ENCODE data around the gene NCF1. TPM values are rescaled to one million over a fixed set of nuclear protein-coding genes. Genes with fewer than 3 reads are reported as not detected.
"Not testable (repeated sequence)": the region's sequence is repeated elsewhere in the genome, so short reads cannot be mapped to it uniquely, and the experiment has no call there.

The NCF1 gene
- total and polyA plus RNA-seq, 8 donors, result 1.2 to 97.4 (median 4.1) TPM; not detected in 1

- H3K4me3 ChIP-seq; DNase-seq; H3K36me3 ChIP-seq; H3K4me1 ChIP-seq; H3K9me3 ChIP-seq; H3K27me3 ChIP-seq; intact Hi-C loops (cut with DNase I; ENCODE audit: low total_unique reads); H3K27ac ChIP-seq: not testable (repeated sequence)
- WGBS, 5 donors, result no CpG with 5 or more reads among the region's 9 CpGs
Measured at GRCh38 chr7:74753921-74754482, 19.8 kb upstream of the NCF1 start.

GRCh38 chr7:74756673-74757072 is 17.1 kb upstream of the NCF1 start:
- H3K27ac ChIP-seq; H3K27me3 ChIP-seq; H3K9me3 ChIP-seq; H3K4me1 ChIP-seq; intact Hi-C loops (cut with DNase I; ENCODE audit: low total_unique reads); H3K4me3 ChIP-seq; H3K36me3 ChIP-seq; DNase-seq: not testable (repeated sequence)
- WGBS, 5 donors, result no CpG with 5 or more reads among the region's 5 CpGs

GRCh38 chr7:74758268-74758667 is 15.5 kb upstream of the NCF1 start:
- intact Hi-C loops (cut with DNase I; ENCODE audit: low total_unique reads); H3K27ac ChIP-seq; H3K36me3 ChIP-seq; DNase-seq; H3K4me1 ChIP-seq; H3K4me3 ChIP-seq; H3K9me3 ChIP-seq; H3K27me3 ChIP-seq: not testable (repeated sequence)
- no CpG with 5 or more reads among the region's 7 CpGs for WGBS, 5 donors

- H3K36me3 ChIP-seq; intact Hi-C loops (cut with DNase I; ENCODE audit: low total_unique reads): not testable (repeated sequence)
Measured at GRCh38 chr7:74758982-74759381, 14.8 kb upstream of the NCF1 start.

GRCh38 chr7:74765205-74765918 is 8.4 kb upstream of the NCF1 start:
- intact Hi-C loops (cut with DNase I; ENCODE audit: low total_unique reads); H3K36me3 ChIP-seq; H3K27me3 ChIP-seq; H3K9me3 ChIP-seq; H3K4me1 ChIP-seq; H3K4me3 ChIP-seq; DNase-seq; H3K27ac ChIP-seq: not testable (repeated sequence)
- WGBS, 5 donors, result no CpG with 5 or more reads among the region's 17 CpGs

More at GRCh38 chr7:74758982-74759381, 14.8 kb upstream of the NCF1 start:
- not testable (repeated sequence) for H3K27me3 ChIP-seq, DNase-seq, H3K27ac ChIP-seq, H3K4me1 ChIP-seq, H3K9me3 ChIP-seq, H3K4me3 ChIP-seq
- WGBS, 5 donors, result no CpG with 5 or more reads among the region's 3 CpGs

- H3K4me3 ChIP-seq; H3K9me3 ChIP-seq; H3K36me3 ChIP-seq; H3K4me1 ChIP-seq; intact Hi-C loops (cut with DNase I; ENCODE audit: low total_unique reads); H3K27ac ChIP-seq; DNase-seq; H3K27me3 ChIP-seq: not testable (repeated sequence)
- WGBS, 5 donors, result no CpG with 5 or more reads among the region's 7 CpGs
Measured at GRCh38 chr7:74766509-74766908, 7.3 kb upstream of the NCF1 start.

GRCh38 chr7:74766991-74767390 is 6.8 kb upstream of the NCF1 start:
- H3K9me3 ChIP-seq; H3K27ac ChIP-seq; intact Hi-C loops (cut with DNase I; ENCODE audit: low total_unique reads); H3K36me3 ChIP-seq; H3K4me1 ChIP-seq; H3K4me3 ChIP-seq; DNase-seq; H3K27me3 ChIP-seq: not testable (repeated sequence)
- WGBS, 5 donors, result 76 to 83% (median 79%) methylated on average over 7 to 9 of the region's 10 CpGs; no CpG with 5 or more reads in 1 of the 5 donors

- intact Hi-C loops (cut with DNase I; ENCODE audit: low total_unique reads); H3K9me3 ChIP-seq; H3K27ac ChIP-seq; H3K36me3 ChIP-seq; DNase-seq; H3K4me3 ChIP-seq; H3K4me1 ChIP-seq; H3K27me3 ChIP-seq: not testable (repeated sequence)
- WGBS, 5 donors, result 89 to 100% (median 95%) methylated on average over 2 to 4 of the region's 7 CpGs
Measured at GRCh38 chr7:74770062-74770461, 3.7 kb upstream of the NCF1 start.

- 86 to 97% (median 93%) methylated on average over 5 to 6 of the region's 6 CpGs for WGBS, 5 donors
- H3K4me3 ChIP-seq; DNase-seq; H3K27ac ChIP-seq; H3K36me3 ChIP-seq; intact Hi-C loops (cut with DNase I; ENCODE audit: low total_unique reads); H3K27me3 ChIP-seq; H3K4me1 ChIP-seq; H3K9me3 ChIP-seq: not testable (repeated sequence)
Measured at GRCh38 chr7:74772093-74772492, 1.7 kb upstream of the NCF1 start.

GRCh38 chr7:74775111-74775510 is 1.3 kb downstream of the NCF1 start:
- H3K36me3 ChIP-seq; H3K27me3 ChIP-seq; DNase-seq; H3K27ac ChIP-seq; H3K9me3 ChIP-seq; H3K4me1 ChIP-seq; intact Hi-C loops (cut with DNase I; ENCODE audit: low total_unique reads); H3K4me3 ChIP-seq: not testable (repeated sequence)
- WGBS, 5 donors, result no CpG with 5 or more reads among the region's 6 CpGs

- H3K27me3 ChIP-seq; DNase-seq; intact Hi-C loops (cut with DNase I; ENCODE audit: low total_unique reads); H3K4me1 ChIP-seq; H3K27ac ChIP-seq; H3K4me3 ChIP-seq; H3K9me3 ChIP-seq; H3K36me3 ChIP-seq: not testable (repeated sequence)
- WGBS, 5 donors, result 80 to 98% (median 85%) methylated on average over 11 to 13 of the region's 17 CpGs; no CpG with 5 or more reads in 2 of the 5 donors
Measured at GRCh38 chr7:74779053-74779452, 5.2 kb downstream of the NCF1 start.

- intact Hi-C loops (cut with DNase I; ENCODE audit: low total_unique reads); H3K36me3 ChIP-seq; H3K27ac ChIP-seq; H3K27me3 ChIP-seq; H3K4me1 ChIP-seq; DNase-seq; H3K9me3 ChIP-seq; H3K4me3 ChIP-seq: not testable (repeated sequence)
- 70 to 80% (median 71%) methylated on average over 2 to 3 of the region's 6 CpGs; no CpG with 5 or more reads in 1 of the 5 donors for WGBS, 5 donors
Measured at GRCh38 chr7:74781746-74782145, 7.9 kb downstream of the NCF1 start.
